ENCODE measurements around the gene IGSF11.

- TF ChIP-seq CTCF (IDR thresholded peaks at IDR 0.05) (no peak), EZH2phosphoT487 (IDR thresholded peaks at IDR 0.05) (no peak), EZH2 (IDR thresholded peaks at IDR 0.05) (no peak)
Measured at GRCh38 chr3:119019767-119020518, 14.7 kb downstream of the IGSF11 start.
